K562 (cell line): ENCODE measurements around the gene PDE8A. TPM values are rescaled to one million over a fixed set of nuclear protein-coding genes. Genes with fewer than 3 reads are reported as not detected.
A peak's percentile ranks its signal among the peaks of the same experiment; 100 is the strongest.

ENCODE experiments used
- ATF6 ChIP-seq: sonication (generic); formaldehyde crosslinking; IDR thresholded peaks from 2 replicates; pipeline ENCODE4 v1.4.0; 2020; ENCODE audit warnings: mild to moderate bottlenecking, missing genetic modification reagents
- BCLAF1 ChIP-seq, 2 experiments: fragments of 450-650 bp in 1 of 2; IDR thresholded peaks; 2 replicates each; pipeline ENCODE4 v1.6.1; 2011 to 2017; ENCODE audit warnings: low read depth in 2 of 2, antibody characterized with exemption in 1 of 2, borderline replicate concordance in 1 of 2, low read length in 1 of 2, mild to moderate bottlenecking in 1 of 2, mixed read lengths in 1 of 2; ENCODE audit not compliant: control insufficient read depth in 1 of 2
- CAMTA2 ChIP-seq: fragments of 250-450 bp; sonication (Bioruptor Pico); conservative IDR thresholded peaks from 2 replicates; pipeline ENCODE4 v1.5.1; 2022
- DPF2 ChIP-seq: fragments of 450-650 bp; IDR thresholded peaks from 2 replicates; pipeline ENCODE4 v1.6.1; 2016
- E2F1 ChIP-seq: sonication (generic); formaldehyde crosslinking; IDR thresholded peaks from 2 replicates; pipeline ENCODE4 v1.8.1; 2023; ENCODE audit warnings: mild to moderate bottlenecking, missing genetic modification reagents, moderate library complexity
- HCFC1 ChIP-seq: IDR thresholded peaks from 2 replicates; pipeline ENCODE4 v1.6.1; 2012; ENCODE audit warnings: low read depth, low read length, improper control_type of control experiment
- KDM1A ChIP-seq, 2 experiments: fragments of 450-650 bp; IDR thresholded peaks; 2 replicates each; pipeline ENCODE4 v1.6.1; 2016; ENCODE audit warnings: mild to moderate bottlenecking in 2 of 2
- KLF16 ChIP-seq: IDR thresholded peaks from 2 replicates; pipeline ENCODE4 v1.6.1; 2016; ENCODE audit warnings: antibody characterized with exemption
- MCM5 ChIP-seq: fragments of 450-650 bp; IDR thresholded peaks from 2 replicates; pipeline ENCODE4 v1.6.1; 2016; ENCODE audit warnings: low read depth
- MEF2A ChIP-seq: IDR thresholded peaks from 2 replicates; pipeline ENCODE4 v1.6.1; 2011; ENCODE audit warnings: low read depth, mild to moderate bottlenecking, low read length, moderate library complexity; ENCODE audit not compliant: control insufficient read depth
- MEIS2 ChIP-seq: fragments of 450-650 bp; IDR thresholded peaks from 2 replicates; pipeline ENCODE4 v1.6.1; 2014; ENCODE audit warnings: mild to moderate bottlenecking; ENCODE audit not compliant: partially characterized antibody
- NFATC3 ChIP-seq: fragments of 450-650 bp; IDR thresholded peaks from 2 replicates; pipeline ENCODE4 v1.6.1; 2017; ENCODE audit warnings: mild to moderate bottlenecking
- NFE2 ChIP-seq: IDR thresholded peaks from 2 replicates; pipeline ENCODE4 v1.6.1; 2014; ENCODE audit warnings: antibody characterized with exemption, low read depth
- PML ChIP-seq: IDR thresholded peaks from 2 replicates; pipeline ENCODE4 v1.6.1; 2012; ENCODE audit warnings: low read length, inconsistent platforms
- POLR3G ChIP-seq: IDR thresholded peaks from 2 replicates; pipeline ENCODE4 v1.6.1; 2011; ENCODE audit not compliant: insufficient read length, insufficient replicate concordance; ENCODE audit errors: extremely low read depth
- RFX5 ChIP-seq: IDR thresholded peaks from 2 replicates; pipeline ENCODE4 v1.6.1; 2011; ENCODE audit warnings: low read depth, mild to moderate bottlenecking, improper control_type of control experiment, low read length
- SIRT6 ChIP-seq: IDR thresholded peaks from one replicate; pipeline ENCODE4 v1.6.1; 2012; ENCODE audit warnings: low read depth, mild to moderate bottlenecking, control low read depth, inconsistent platforms, low read length, moderate library complexity
- SNAPC5 ChIP-seq: fragments of 250-450 bp; sonication (Bioruptor Pico); IDR thresholded peaks from 2 replicates; pipeline ENCODE4 v1.8.0; 2021; ENCODE audit warnings: moderate library complexity, mild to moderate bottlenecking, inconsistent platforms
- STAT5B ChIP-seq: fragments of 250-450 bp; sonication (Bioruptor Pico); IDR thresholded peaks from 2 replicates; pipeline ENCODE4 v1.8.0; 2021; ENCODE audit warnings: mild to moderate bottlenecking, inconsistent platforms
- ZNF140 ChIP-seq: fragments of 250-450 bp; sonication (Bioruptor Pico); IDR thresholded peaks from 2 replicates; pipeline ENCODE4 v1.8.0; 2021; ENCODE audit warnings: moderate library complexity, mild to moderate bottlenecking, inconsistent platforms
- ZNF232 ChIP-seq: sonication (generic); formaldehyde crosslinking; IDR thresholded peaks from 2 replicates; pipeline ENCODE4 v1.8.0; 2022; ENCODE audit warnings: mild to moderate bottlenecking, missing genetic modification reagents
- ZNF282 ChIP-seq: sonication (generic); formaldehyde crosslinking; IDR thresholded peaks from 2 replicates; pipeline ENCODE4 v1.8.1; 2023; ENCODE audit warnings: missing genetic modification reagents
- ZNF699 ChIP-seq: fragments of 250-450 bp; sonication (Bioruptor Pico); IDR thresholded peaks from 2 replicates; pipeline ENCODE4 v1.8.0; 2021; ENCODE audit warnings: mild to moderate bottlenecking, moderate library complexity; ENCODE audit not compliant: insufficient replicate concordance
- ZZZ3 ChIP-seq: fragments of 450-650 bp; IDR thresholded peaks from 2 replicates; pipeline ENCODE4 v1.6.1; 2016; ENCODE audit warnings: antibody characterized with exemption, mild to moderate bottlenecking, moderate library complexity
- polyA plus RNA-seq, 8 experiments: library from polyadenylated mRNA; depleted of rRNA in 4 of 8; stranded (reverse) in 5 of 8; unstranded in 3 of 8; fragments of >200 nt; fragmentation: Nextera tagmentation in 2 of 8; fragmentation: Illumina TruSeq in 1 of 8; extraction: Ambion mirVana in 2 of 8; extraction: Trizol in 1 of 8; gene quantifications; 2 replicates each; pipeline versions ENCODE4 v1.2.1 to v1.2.3, GENCODE V29; 2011 to 2014; ENCODE audit warnings: inconsistent platforms in 1 of 8, missing spikeins in 1 of 8
- total RNA-seq, 7 experiments: library from RNA; depleted of rRNA in 6 of 7; stranded (reverse); fragments of >200 nt in 6 of 7; fragmentation: Illumina TruSeq in 2 of 7; extraction: Trizol in 2 of 7; gene quantifications; 2 replicates each; pipeline versions ENCODE4 v1.2.1 to v1.2.3, GENCODE V29; 2011 to 2021; ENCODE audit warnings: low replicate concordance in 1 of 7

PDE8A gene
- total and polyA plus RNA-seq, 9 of the 15 experiments (the other 6 are each of a cell fraction or from before 2014, with no cell fraction given), result 5.9 to 40.3 (median 19.8) TPM

GRCh38 chr15:84992157-84992944, 10.7 kb downstream of the PDE8A start (continued):
- TF ChIP-seq ATF6, result no peak
- no peak for TF ChIP-seq ZZZ3
- no peak for TF ChIP-seq POLR3G
- no peak for TF ChIP-seq ZNF282 (CRISPR knock-in tag)
- TF ChIP-seq E2F1 (CRISPR knock-in tag), result no peak
- no peak for TF ChIP-seq RFX5
- no peak for TF ChIP-seq NFATC3
- TF ChIP-seq MEIS2, result peak; percentile 73
- no peak for TF ChIP-seq PML
- no peak for TF ChIP-seq SIRT6
- TF ChIP-seq KDM1A (IDR thresholded peaks at IDR 0.05), result peak; percentile 74 to 85
- peak; percentile 36; the same call in 1 of the 2 replicates for TF ChIP-seq NFE2
- no peak for TF ChIP-seq HCFC1
- TF ChIP-seq STAT5B (CRISPR knock-in tag), result no peak
- TF ChIP-seq CAMTA2 (CRISPR knock-in tag), result no peak
- TF ChIP-seq MCM5, result no peak
- TF ChIP-seq ZNF140 (CRISPR knock-in tag), result no peak
- TF ChIP-seq MEF2A, result peak; percentile 81; the same call in 1 of the 2 replicates
- TF ChIP-seq BCLAF1 (IDR thresholded peaks at IDR 0.05; ENCODE audit: borderline replicate concordance in 1 of 2, control insufficient read depth in 1 of 2, low read depth in 2 of 2, low read length in 1 of 2), result no peak
- TF ChIP-seq ZNF699 (CRISPR knock-in tag), result no peak
- no peak for TF ChIP-seq ZNF232 (CRISPR knock-in tag)
- peak; percentile 74 for TF ChIP-seq DPF2
- no peak for TF ChIP-seq KLF16
- no peak for TF ChIP-seq SNAPC5 (CRISPR knock-in tag)
